A673 (cell line): ENCODE measurements around the gene VAC14. TPM values are rescaled to one million over a fixed set of nuclear protein-coding genes. Genes with fewer than 3 reads are reported as not detected.

Experiments used
- BruUV-seq: library from RNA; stranded (reverse); fragments of 400-500 nt; replicated peaks from 2 replicates; lab custom pipeline; 2021; lab: Mats Ljungman, UMichigan
- CTCF ChIA-PET: fragments of 300-600 bp; sonication (Branson Sonifier 250); formaldehyde crosslinking; loops from one replicate; lab custom pipeline; 2022; ENCODE audit warnings: antibody characterized with exemption; lab: Charles Lee
- POLR2A ChIA-PET: fragments of 300-600 bp; sonication (Branson Sonifier 250); formaldehyde crosslinking; loops from one replicate; lab custom pipeline; 2022; ENCODE audit warnings: antibody characterized with exemption; ENCODE audit not compliant: low non-redundant PET; lab: Charles Lee
- DNase-seq: peaks from one replicate; pipeline ENCODE4 v3.0.0-alpha.2; 2015; ENCODE audit warnings: low spot score
- H3K27ac ChIP-seq: fragments of 200-600 bp; sonication (generic); 2 replicates; pipeline ENCODE4 v1.5.1; 2016; ENCODE audit warnings: mixed run types, low read depth, mild to moderate bottlenecking, mixed read lengths, antibody characterized with exemption, low read length; ENCODE audit not compliant: poor library complexity, severe bottlenecking
- H3K27me3 ChIP-seq: fragments of 200-600 bp; sonication (generic); replicated peaks from 2 replicates; pipeline ENCODE4 v1.6.1; 2017; ENCODE audit warnings: mixed run types, low read depth, mild to moderate bottlenecking, mixed read lengths, antibody characterized with exemption, low read length; ENCODE audit not compliant: insufficient read depth, poor library complexity
- H3K36me3 ChIP-seq: fragments of 200-600 bp; sonication (generic); 2 replicates; pipeline ENCODE4 v1.6.1; 2016; ENCODE audit warnings: mixed run types, mild to moderate bottlenecking, mixed read lengths, antibody characterized with exemption, low read length; ENCODE audit not compliant: insufficient read depth, poor library complexity, severe bottlenecking
- H3K4me1 ChIP-seq: fragments of 200-600 bp; sonication (generic); 2 replicates; pipeline ENCODE4 v1.6.1; 2017; ENCODE audit warnings: mixed run types, mild to moderate bottlenecking, mixed read lengths, antibody characterized with exemption, low read length; ENCODE audit not compliant: insufficient read depth, poor library complexity, severe bottlenecking
- H3K4me3 ChIP-seq: fragments of 200-600 bp; sonication (generic); 2 replicates; pipeline ENCODE4 v1.5.1; 2016; ENCODE audit warnings: low read depth, mixed run types, mild to moderate bottlenecking, mixed read lengths, low read length; ENCODE audit not compliant: poor library complexity, severe bottlenecking
- H3K9me3 ChIP-seq: fragments of 200-600 bp; sonication (generic); 2 replicates; pipeline ENCODE4 v1.6.1; 2016; ENCODE audit warnings: mixed run types, low read depth, mild to moderate bottlenecking, mixed read lengths, antibody characterized with exemption, low read length; ENCODE audit not compliant: poor library complexity, severe bottlenecking
- CTCF ChIP-seq: fragments of 300-800, 200-600 bp; sonication (generic); conservative IDR thresholded peaks from 2 replicates; pipeline ENCODE4 v1.5.1; 2017; ENCODE audit warnings: low read depth, mild to moderate bottlenecking, antibody characterized with exemption, low read length, moderate library complexity, mixed read lengths
- EZH2 ChIP-seq: fragments of 200-600 bp; sonication (generic); IDR thresholded peaks from 2 replicates; pipeline ENCODE4 v1.6.1; 2017; ENCODE audit warnings: borderline replicate concordance, low read depth, mild to moderate bottlenecking, mixed read lengths, antibody characterized with exemption, low read length; ENCODE audit not compliant: poor library complexity, severe bottlenecking
- intact Hi-C: fragments of 100-400 bp; cut with micrococcal nuclease; formaldehyde crosslinking; loops from one replicate; pipeline ENCODE4 v1.10.0; 2022; ENCODE audit not compliant: unreplicated experiment
- total RNA-seq: library from RNA; stranded (reverse); gene quantifications from 2 replicates; pipeline ENCODE4 v1.2.3, GENCODE V29; 2021

The VAC14 gene
- total RNA-seq, 1 experiment from 2014 or later = 46.6 TPM

GRCh38 chr16:70790815-70791214 lies 10.1 kb downstream of the VAC14 start:
- CTCF ChIA-PET = no interaction called here
- no peak for DNase-seq
- BruUV-seq = no TSS peak
- Histone ChIP-seq H3K36me3 (no peaks in the 10 kb centered on the region), H3K27me3 (no peaks in the 10 kb centered on the region), H3K9me3 (no peaks in the 10 kb centered on the region), H3K4me3 (no peak overlapping the region), H3K4me1 (no peaks in the 10 kb centered on the region), H3K27ac (no peak overlapping the region)
- intact Hi-C loops = no loop called here
- POLR2A ChIA-PET = interaction anchor here (0.6 kb wide), 1 partner anchor 217 kb away, joined by 3 read pairs; no protein-coding TSS in a partner anchor
- TF ChIP-seq CTCF (no peak), EZH2 (no peak)

GRCh38 chr16:70789595-70790447 lies 11.1 kb downstream of the VAC14 start:
- no peak overlapping the region for H3K27ac ChIP-seq
- H3K4me3 ChIP-seq = no peak overlapping the region
- TF ChIP-seq CTCF = no peak
- no peak for TF ChIP-seq EZH2
- intact Hi-C loops = no loop called here
- no peaks in the 10 kb centered on the region for H3K36me3 ChIP-seq
- CTCF ChIA-PET = no interaction called here
- BruUV-seq = no TSS peak
- no peaks in the 10 kb centered on the region for H3K9me3 ChIP-seq
- no peak for DNase-seq
- H3K27me3 ChIP-seq = no peaks in the 10 kb centered on the region
- POLR2A ChIA-PET = no interaction called here
- H3K4me1 ChIP-seq = no peaks in the 10 kb centered on the region

- ChIA-PET POLR2A (no interaction called here), CTCF (no interaction called here)
- BruUV-seq = no TSS peak
- Histone ChIP-seq H3K4me3 (no peak overlapping the region), H3K27ac (no peak overlapping the region), H3K27me3 (no peaks in the 10 kb centered on the region), H3K9me3 (no peaks in the 10 kb centered on the region), H3K4me1 (no peaks in the 10 kb centered on the region), H3K36me3 (no peaks in the 10 kb centered on the region)
- TF ChIP-seq EZH2 (no peak), CTCF (no peak)
- intact Hi-C loops = no loop called here
- peak; percentile 62 for DNase-seq
These were observed 12.0 kb downstream of the VAC14 start for GRCh38 chr16:70788668-70789594.
